ENCODE results near the gene CLRN1.

Gene CLRN1

GRCh38 chr3:150917951-150918350 is 54.6 kb downstream of the CLRN1 start:
- DNase-seq = no peak

- no peak for DNase-seq
Measured at GRCh38 chr3:150913133-150913922, 59.2 kb downstream of the CLRN1 start.

DNA sequence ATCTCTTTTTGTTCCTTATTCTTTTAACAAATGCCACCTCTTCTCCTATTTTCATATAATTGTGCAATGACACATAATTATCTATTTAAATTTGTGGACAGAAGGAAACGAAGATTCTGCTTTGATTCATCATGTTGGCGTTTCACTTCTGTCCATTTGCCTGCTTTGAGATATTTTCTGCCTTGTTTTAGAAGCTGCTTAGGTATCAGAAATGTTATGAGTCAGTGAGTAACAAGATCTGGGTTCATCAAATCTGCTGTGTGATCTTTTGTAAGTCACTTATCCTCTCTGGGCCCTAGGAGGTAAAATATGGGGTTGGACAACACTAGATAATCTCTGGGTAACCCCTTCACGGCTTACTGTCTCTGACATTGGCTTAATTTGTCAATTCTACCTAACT is 60.0 kb downstream of the CLRN1 start:
- no peak for DNase-seq

DNA sequence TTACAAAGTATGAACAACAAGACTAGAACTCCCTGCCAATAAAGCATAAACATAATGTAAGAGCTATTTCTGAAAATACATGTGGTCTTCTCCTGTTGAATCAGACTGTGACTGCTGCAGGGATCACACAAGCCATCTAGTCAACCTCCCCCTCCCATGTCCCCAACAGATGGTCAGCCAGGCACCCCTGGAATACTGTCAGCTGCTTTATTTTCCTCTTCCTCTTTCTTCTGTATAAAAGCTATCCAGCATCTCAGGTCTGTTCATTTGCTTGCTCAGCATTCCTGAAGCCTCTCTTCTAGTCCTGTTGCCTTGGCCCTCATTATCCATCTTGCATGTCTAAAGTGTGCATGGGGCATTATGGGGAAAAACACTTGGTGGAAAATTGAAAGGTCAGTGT is 60.8 kb downstream of the CLRN1 start:
- DNase-seq = no peak

GRCh38 chr3:150906461-150906860 is 66.1 kb downstream of the CLRN1 start:
- DNase-seq = no peak

DNA sequence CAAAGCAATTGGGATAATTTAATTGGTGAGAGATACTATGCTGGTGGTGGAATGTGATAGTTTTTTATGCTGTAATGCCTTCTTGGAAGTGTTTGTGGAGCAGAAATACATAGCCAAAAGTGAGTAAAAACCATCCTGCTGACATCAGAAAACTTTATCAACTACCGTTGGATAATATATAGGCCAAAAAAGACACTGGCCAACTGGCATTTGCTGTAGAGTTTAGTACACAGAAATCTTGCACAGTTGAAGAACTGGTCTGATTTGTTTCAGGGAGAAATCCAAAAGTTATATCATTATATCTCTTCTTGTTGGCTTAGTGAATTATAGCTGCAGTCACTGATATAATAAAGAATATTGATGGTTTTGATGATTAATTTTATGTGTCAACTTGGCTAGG is 66.8 kb downstream of the CLRN1 start:
- no peak for DNase-seq

DNA sequence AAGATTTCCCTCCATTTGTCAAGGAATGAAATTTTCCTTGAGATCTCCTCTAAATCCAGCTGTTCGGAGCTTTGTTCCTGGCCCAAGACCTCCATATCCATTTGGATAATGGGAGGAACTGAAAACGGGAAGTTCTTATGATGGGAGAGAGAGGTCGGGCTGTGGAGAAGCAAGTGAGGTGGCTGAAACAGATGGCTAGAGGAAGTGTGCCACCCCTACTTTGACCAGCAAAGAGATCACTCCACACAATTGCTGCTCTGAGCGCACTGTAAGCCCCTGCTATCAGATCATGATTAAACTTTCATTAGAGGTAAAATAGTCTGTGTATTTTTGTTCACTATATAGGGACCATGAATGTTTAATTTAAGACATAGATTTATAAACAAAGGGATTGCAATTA is 67.2 kb downstream of the CLRN1 start, which contains the start of gene MINDY4B:
Gene MINDY4B, minus strand, starts transcription at position 101 of the 400 bp plus-strand sequence. Its CDS starts 0 bp downstream, at position 101.
- DNase-seq = no peak

- no peak for DNase-seq
Measured at GRCh38 chr3:150902988-150903387, 69.5 kb downstream of the CLRN1 start.

GRCh38 chr3:150901793-150902192 is 70.7 kb downstream of the CLRN1 start:
- DNase-seq = no peak

GRCh38 chr3:150899141-150899540 is 73.4 kb downstream of the CLRN1 start:
- no peak for DNase-seq

GRCh38 chr3:150898046-150898754 is 74.3 kb downstream of the CLRN1 start:
- DNase-seq = no peak

- no peak for DNase-seq
Measured at GRCh38 chr3:150897592-150897991, 74.9 kb downstream of the CLRN1 start.

DNA sequence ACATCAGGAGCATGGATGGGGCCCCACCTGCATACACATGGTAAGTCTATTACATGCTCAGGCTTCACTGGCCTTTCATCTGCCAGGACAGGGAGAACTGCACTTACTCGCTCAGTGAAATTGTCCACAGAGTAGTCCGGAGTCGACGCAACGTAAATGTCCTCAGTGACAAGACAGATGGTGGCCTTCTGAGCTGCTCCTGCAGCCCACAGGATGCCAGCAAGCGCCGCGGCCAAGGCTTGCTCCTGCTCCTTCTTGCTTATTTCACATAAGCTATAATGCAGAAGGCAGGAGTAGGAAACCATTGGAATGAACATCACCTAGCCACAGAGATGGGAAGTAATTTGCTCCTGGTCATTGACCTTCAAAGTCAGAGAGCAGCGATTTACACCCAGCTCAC is 81.7 kb downstream of the CLRN1 start:
- no peak for DNase-seq

- DNase-seq = no peak
Measured at GRCh38 chr3:150890295-150890694, 82.2 kb downstream of the CLRN1 start.

- DNase-seq = no peak
Measured at GRCh38 chr3:150889106-150889505, 83.4 kb downstream of the CLRN1 start.

GRCh38 chr3:150887031-150887430 is 85.5 kb downstream of the CLRN1 start:
- DNase-seq = no peak

- no peak for DNase-seq
Measured at GRCh38 chr3:150885535-150885934, 87.0 kb downstream of the CLRN1 start.

GRCh38 chr3:150878996-150879575 is 93.4 kb downstream of the CLRN1 start:
- DNase-seq = no peak

GRCh38 chr3:150878290-150878689 is 94.2 kb downstream of the CLRN1 start:
- DNase-seq = no peak

- no peak for DNase-seq
Measured at GRCh38 chr3:150877303-150877702, 95.2 kb downstream of the CLRN1 start.

- DNase-seq = no peak
Measured at GRCh38 chr3:150876611-150877265, 95.8 kb downstream of the CLRN1 start.
